NCI-H82 (cell line): ENCODE data around the gene AKAIN1.

Experiments
- DNase-seq: peaks from one replicate; lab custom pipeline; 2025; lab: John Stamatoyannopoulos, UW

Gene AKAIN1

DNA sequence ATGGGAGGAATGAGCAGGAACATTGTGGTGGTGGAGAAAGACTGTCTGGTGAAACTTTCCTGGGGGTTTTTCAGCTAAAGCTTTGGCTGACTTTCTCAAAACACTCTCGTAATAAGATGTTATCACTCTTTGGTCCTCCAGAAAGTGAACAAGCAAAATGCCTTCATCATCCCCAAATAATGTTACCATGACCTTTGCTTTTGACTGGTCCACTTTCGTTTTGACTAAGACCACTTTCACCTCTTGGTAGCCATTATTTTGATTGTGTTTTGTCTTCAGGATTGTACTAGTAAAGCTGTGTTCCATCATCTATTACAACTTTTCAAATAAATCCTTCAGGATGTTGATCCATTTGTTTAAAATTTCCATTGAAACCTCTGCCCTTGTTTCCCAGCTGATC, 103.2 kb downstream of the AKAIN1 start:
- no peak for DNase-seq
